Measurements from ENCODE around the gene RNF220. TPM values are rescaled to one million over a fixed set of nuclear protein-coding genes. Genes with fewer than 3 reads are reported as not detected.

RNF220 gene
- total RNA-seq, 1 donor from 2014 or later = 52.5 TPM

GRCh38 chr1:44675186-44675585 lies 270.1 kb downstream of the RNF220 start:
- no peak overlapping the region for H3K27ac ChIP-seq
- DNase-seq (ENCODE audit: extremely low spot score in 2 of 2) = no peak
- peak overlapping the region; percentile 56 to 69 for H3K4me3 ChIP-seq
- no peaks in the 10 kb centered on the region for H3K36me3 ChIP-seq
- H3K4me1 ChIP-seq = peaks cover 18% of the 10 kb centered on the region
- no peaks in the 10 kb centered on the region for H3K27me3 ChIP-seq
- H3K9me3 ChIP-seq = no peaks in the 10 kb centered on the region
- no peak for TF ChIP-seq POLR2A (IDR thresholded peaks at IDR 0.05)
- intact Hi-C loops (cut with DNase I) = no loop called here

GRCh38 chr1:44676484-44677200 lies 271.6 kb downstream of the RNF220 start:
- DNase-seq (ENCODE audit: extremely low spot score in 2 of 2) = no peak
- Histone ChIP-seq H3K9me3 (no peaks in the 10 kb centered on the region), H3K27ac (no peak overlapping the region), H3K27me3 (no peaks in the 10 kb centered on the region), H3K36me3 (no peaks in the 10 kb centered on the region), H3K4me3 (no peak overlapping the region), H3K4me1 (peaks cover 18% of the 10 kb centered on the region)
- intact Hi-C loops (cut with DNase I) = no loop called here
- no peak for TF ChIP-seq CTCF (IDR thresholded peaks at IDR 0.05)

- H3K9me3 ChIP-seq = no peaks in the 10 kb centered on the region
- H3K27me3 ChIP-seq = no peaks in the 10 kb centered on the region
- intact Hi-C loops (cut with DNase I) = no loop called here
- no peaks in the 10 kb centered on the region for H3K36me3 ChIP-seq
- TF ChIP-seq CTCF (IDR thresholded peaks at IDR 0.05) (no peak), POLR2A (IDR thresholded peaks at IDR 0.05) (no peak), POLR2AphosphoS5 (IDR thresholded peaks at IDR 0.05; ENCODE audit: insufficient read depth in 1 of 2, low read depth in 1 of 2) (no peak)
- peaks cover 18% of the 10 kb centered on the region for H3K4me1 ChIP-seq
- DNase-seq (ENCODE audit: extremely low spot score in 2 of 2) = no peak
- no peak overlapping the region for H3K27ac ChIP-seq
- no peak overlapping the region for H3K4me3 ChIP-seq
Measured at GRCh38 chr1:44677201-44677766, 272.2 kb downstream of the RNF220 start.

- no peak for TF ChIP-seq CTCF (IDR thresholded peaks at IDR 0.05)
- no peak for TF ChIP-seq POLR2AphosphoS5 (IDR thresholded peaks at IDR 0.05; ENCODE audit: insufficient read depth in 1 of 2, low read depth in 1 of 2)
- no peak for TF ChIP-seq POLR2A (IDR thresholded peaks at IDR 0.05)
- Histone ChIP-seq H3K27ac (no peak overlapping the region), H3K36me3 (no peaks in the 10 kb centered on the region), H3K27me3 (no peaks in the 10 kb centered on the region), H3K9me3 (no peaks in the 10 kb centered on the region), H3K4me3 (no peak overlapping the region), H3K4me1 (peaks cover 12% of the 10 kb centered on the region)
- DNase-seq (ENCODE audit: extremely low spot score in 2 of 2) = no peak
- intact Hi-C loops (cut with DNase I) = no loop called here
Measured at GRCh38 chr1:44678120-44678519, 273.1 kb downstream of the RNF220 start.

- Histone ChIP-seq H3K36me3 (no peaks in the 10 kb centered on the region), H3K27me3 (no peaks in the 10 kb centered on the region), H3K4me3 (no peak overlapping the region), H3K27ac (no peak overlapping the region), H3K9me3 (no peaks in the 10 kb centered on the region), H3K4me1 (peaks cover 7% of the 10 kb centered on the region)
- intact Hi-C loops (cut with DNase I) = no loop called here
- DNase-seq (ENCODE audit: extremely low spot score in 2 of 2) = no peak
- TF ChIP-seq POLR2A (IDR thresholded peaks at IDR 0.05) (no peak), CTCF (IDR thresholded peaks at IDR 0.05) (no peak), POLR2AphosphoS5 (IDR thresholded peaks at IDR 0.05; ENCODE audit: insufficient read depth in 1 of 2, low read depth in 1 of 2) (no peak)
Measured at GRCh38 chr1:44678626-44679025, 273.6 kb downstream of the RNF220 start.
